Esophagus (tissue), 2 donors: Measurements from ENCODE around the gene SPTBN5. TPM values are rescaled to one million over a fixed set of nuclear protein-coding genes. Genes with fewer than 3 reads are reported as not detected.
A peak's percentile ranks its signal among the peaks of the same experiment; 100 is the strongest.

Experiments
- H3K27ac ChIP-seq, 2 donors: one replicate each; pipeline ENCODE4 v1.5.1; 2013; ENCODE audit warnings: low read depth in 2 of 2, mild to moderate bottlenecking in 2 of 2, inconsistent platforms in 1 of 2, low read length in 1 of 2, moderate library complexity in 1 of 2
- H3K27me3 ChIP-seq, 2 donors: one replicate each; pipeline ENCODE4 v1.6.1; 2013; ENCODE audit warnings: low read length in 2 of 2, control low read depth in 1 of 2, mild to moderate bottlenecking in 1 of 2; ENCODE audit not compliant: insufficient read depth in 2 of 2, control insufficient read depth in 1 of 2
- H3K36me3 ChIP-seq, 2 donors: one replicate each; pipeline ENCODE4 v1.6.1; 2013; ENCODE audit warnings: low read length in 1 of 2; ENCODE audit not compliant: control insufficient read depth in 2 of 2, insufficient read depth in 2 of 2
- H3K4me1 ChIP-seq, 2 donors: one replicate each; pipeline ENCODE4 v1.6.1; 2013; ENCODE audit warnings: low read length in 1 of 2; ENCODE audit not compliant: control insufficient read depth in 2 of 2, insufficient read depth in 2 of 2
- H3K4me3 ChIP-seq, 2 donors: one replicate each; pipeline ENCODE4 v1.5.1; 2013; ENCODE audit warnings: low read length in 2 of 2, mild to moderate bottlenecking in 2 of 2, low read depth in 1 of 2, moderate library complexity in 1 of 2
- H3K9me3 ChIP-seq, 2 donors: one replicate each; pipeline ENCODE4 v1.6.1; 2013; ENCODE audit warnings: mild to moderate bottlenecking in 2 of 2, low read depth in 1 of 2, low read length in 1 of 2, moderate library complexity in 1 of 2; ENCODE audit not compliant: control insufficient read depth in 2 of 2, insufficient read depth in 1 of 2
- WGBS, 2 donors: extraction: QIAGEN DNeasy Blood & Tissue Kit; methylation state at CpG; one replicate each; pipeline ENCODE4 v1.1.7; 2013; 5-methylcytosine and 5-hydroxymethylcytosine counted together
- polyA plus RNA-seq, 2 donors: library from polyadenylated mRNA; stranded (reverse); fragments of 200-250 nt; gene quantifications; one replicate each; pipeline ENCODE4 v1.2.3, GENCODE V29; 2013
- donor health status: healthy with polysubstance abuse.
- donor health status: Bipolar disorder and iron deficiency.

The SPTBN5 gene
- polyA plus RNA-seq, 2 donors = 2.7 to 9.3 TPM

DNA sequence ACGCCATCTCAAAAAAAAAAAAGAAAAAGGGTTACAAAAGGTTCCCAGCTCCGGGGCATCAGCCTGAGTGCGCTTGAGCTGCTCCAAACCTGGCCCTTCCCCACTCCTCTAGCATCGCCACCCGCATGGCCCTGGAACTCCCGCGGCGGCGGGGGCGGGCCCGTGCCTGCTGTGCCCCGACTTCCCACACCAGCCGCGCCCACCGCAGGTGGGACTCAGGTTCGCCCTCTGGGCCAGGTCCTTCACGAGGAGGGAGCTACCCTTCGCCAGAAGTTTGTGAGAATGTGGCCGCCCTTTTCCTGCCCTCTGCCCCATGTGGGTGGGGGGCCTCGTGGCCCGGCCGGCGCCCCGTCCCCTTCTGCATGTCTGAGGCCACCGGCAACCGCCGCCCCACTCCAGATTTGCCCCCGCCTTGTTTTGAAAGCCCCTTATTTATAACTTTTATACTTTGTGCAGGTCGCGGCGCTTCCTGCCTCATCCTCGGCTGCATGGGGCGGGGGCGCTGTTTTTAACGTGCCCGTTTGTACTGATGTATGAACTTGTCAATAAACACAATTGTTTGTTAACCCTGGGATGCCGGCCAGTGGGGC lies 66.5 kb downstream of the SPTBN5 start:
- Histone ChIP-seq H3K9me3 (no peaks in the 10 kb centered on the region), H3K4me3 (peak overlapping the region; percentile 39 to 79), H3K27ac (peak overlapping the region; percentile 72 to 82), H3K27me3 (no peaks in the 10 kb centered on the region), H3K4me1 (peaks cover 2 to 29% of the 10 kb centered on the region in 2 donors), H3K36me3 (peaks cover 14 to 40% of the 10 kb centered on the region in 2 donors)
- WGBS, 2 donors = 2 to 3% methylated on average over 35 to 37 of the region's 37 CpGs

GRCh38 chr15:41825572-41826535 lies 68.0 kb downstream of the SPTBN5 start:
- H3K4me3 ChIP-seq = no peak overlapping the region
- H3K4me1 ChIP-seq = peaks cover 2 to 14% of the 10 kb centered on the region in 2 donors
- WGBS, 2 donors = 55 to 68% methylated on average over 13 of the region's 13 CpGs
- H3K9me3 ChIP-seq = no peaks in the 10 kb centered on the region
- H3K36me3 ChIP-seq = peaks cover 27 to 39% of the 10 kb centered on the region in 2 donors
- peak overlapping the region in 1 of 2 donors; percentile 57 for H3K27ac ChIP-seq
- H3K27me3 ChIP-seq = no peaks in the 10 kb centered on the region

DNA sequence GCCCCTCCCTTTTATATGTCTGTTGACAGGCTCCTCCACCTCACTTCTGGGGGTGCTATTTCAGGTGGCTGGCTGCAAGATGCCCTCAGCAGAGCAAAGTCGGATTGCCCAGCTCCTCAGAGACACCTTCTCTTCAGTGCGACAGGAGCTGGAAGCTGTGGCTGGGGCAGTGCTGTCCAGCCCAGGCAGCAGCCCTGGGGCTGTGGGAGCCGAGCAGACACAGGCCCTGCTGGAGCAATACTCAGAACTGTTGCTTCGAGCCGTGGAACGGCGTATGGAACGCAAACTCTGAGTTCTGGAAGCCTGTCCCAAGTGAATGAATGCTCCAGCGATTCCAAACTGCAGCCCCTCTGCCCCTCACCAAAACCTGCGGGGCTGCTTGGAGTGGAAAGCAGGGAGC lies 68.7 kb downstream of the SPTBN5 start:
- 73 to 91% methylated on average over 10 of the region's 10 CpGs for WGBS, 2 donors

DNA sequence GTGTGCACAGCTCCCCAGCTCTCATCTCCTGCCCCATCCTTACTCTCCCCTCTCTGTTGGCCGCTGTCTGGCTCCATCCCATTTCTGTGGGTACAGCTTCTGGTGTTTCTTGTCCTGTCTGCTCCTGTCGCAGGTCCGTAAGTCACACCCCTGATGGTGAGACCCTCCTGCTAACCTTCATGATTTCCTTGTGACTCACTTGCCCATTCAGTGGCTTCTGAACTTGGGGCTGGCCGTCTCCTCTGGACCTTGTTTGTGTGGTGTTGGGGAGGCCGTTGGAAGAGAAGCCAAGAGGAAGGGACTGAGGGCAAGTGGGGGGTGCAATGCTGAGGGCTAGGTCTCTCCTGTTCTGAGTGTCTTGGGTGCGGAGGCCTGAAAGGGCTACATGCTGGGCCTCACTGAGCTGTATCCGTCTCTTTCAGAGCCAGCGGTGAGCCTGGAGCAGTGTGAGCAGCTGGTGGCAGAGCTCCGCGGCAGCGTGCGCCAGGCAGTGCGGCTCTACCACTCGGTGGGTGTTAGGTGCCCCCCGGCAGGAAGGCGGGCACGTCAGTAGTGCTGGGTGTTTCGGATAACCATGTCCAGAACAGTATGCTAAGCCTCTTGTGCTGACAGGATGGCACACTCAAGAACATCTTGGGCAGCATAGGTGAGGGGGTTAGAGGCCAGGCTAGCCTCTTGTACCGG lies 69.6 kb downstream of the SPTBN5 start:
- Histone ChIP-seq H3K36me3 (peaks cover 27 to 46% of the 10 kb centered on the region in 2 donors), H3K9me3 (no peaks in the 10 kb centered on the region), H3K27me3 (no peaks in the 10 kb centered on the region), H3K4me1 (no peaks in the 10 kb centered on the region), H3K27ac (no peak overlapping the region), H3K4me3 (no peak overlapping the region)
- WGBS, 2 donors = 90% methylated on average over 19 of the region's 19 CpGs

More for the DNA sequence above, 68.7 kb downstream of the SPTBN5 start:
- Histone ChIP-seq H3K9me3 (no peaks in the 10 kb centered on the region), H3K36me3 (peaks cover 27 to 42% of the 10 kb centered on the region in 2 donors), H3K27me3 (no peaks in the 10 kb centered on the region), H3K4me1 (peaks cover 2 to 7% of the 10 kb centered on the region in 2 donors), H3K4me3 (no peak overlapping the region), H3K27ac (no peak overlapping the region)

DNA sequence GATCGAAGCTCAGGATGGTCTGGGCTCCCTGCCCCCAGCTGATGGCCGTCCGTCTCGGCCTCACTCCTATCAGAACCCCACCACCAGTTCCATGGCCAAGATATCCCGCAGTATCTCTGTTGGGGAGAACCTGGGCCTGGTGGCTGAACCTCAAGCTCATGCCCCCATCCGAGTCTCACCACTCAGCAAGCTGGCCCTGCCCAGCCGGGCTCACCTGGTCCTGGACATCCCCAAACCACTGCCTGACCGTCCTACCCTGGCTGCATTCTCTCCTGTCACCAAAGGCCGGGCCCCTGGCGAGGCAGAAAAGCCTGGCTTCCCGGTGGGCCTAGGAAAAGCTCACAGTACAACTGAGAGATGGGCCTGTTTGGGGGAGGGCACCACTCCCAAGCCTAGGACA lies 70.4 kb downstream of the SPTBN5 start:
- peaks cover 33 to 53% of the 10 kb centered on the region in 2 donors for H3K36me3 ChIP-seq
- H3K27me3 ChIP-seq = no peaks in the 10 kb centered on the region
- H3K4me3 ChIP-seq = no peak overlapping the region
- H3K4me1 ChIP-seq = no peaks in the 10 kb centered on the region
- 87% methylated on average over 11 of the region's 11 CpGs for WGBS, 2 donors
- H3K27ac ChIP-seq = no peak overlapping the region
- H3K9me3 ChIP-seq = no peaks in the 10 kb centered on the region

DNA sequence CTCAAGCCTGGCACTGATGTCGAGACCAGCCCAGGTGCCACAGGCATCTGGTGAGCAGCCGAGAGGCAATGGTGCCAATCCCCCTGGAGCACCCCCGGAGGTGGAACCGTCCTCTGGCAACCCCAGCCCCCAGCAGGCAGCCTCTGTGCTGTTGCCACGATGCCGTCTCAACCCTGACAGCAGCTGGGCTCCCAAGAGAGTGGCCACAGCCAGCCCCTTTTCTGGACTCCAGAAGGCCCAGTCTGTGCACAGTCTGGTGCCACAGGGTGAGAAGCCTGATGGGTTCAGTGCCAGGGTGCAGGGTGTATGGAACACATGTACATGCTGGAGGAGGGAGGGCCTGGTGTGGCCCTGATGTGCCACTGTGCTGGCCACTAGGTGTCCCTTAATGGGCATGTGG lies 70.9 kb downstream of the SPTBN5 start:
- Histone ChIP-seq H3K27me3 (no peaks in the 10 kb centered on the region), H3K4me3 (no peak overlapping the region), H3K9me3 (no peaks in the 10 kb centered on the region), H3K4me1 (no peaks in the 10 kb centered on the region), H3K27ac (no peak overlapping the region), H3K36me3 (peaks cover 38 to 58% of the 10 kb centered on the region in 2 donors)
- 71 to 75% methylated on average over 6 of the region's 6 CpGs for WGBS, 2 donors

- Histone ChIP-seq H3K27ac (no peak overlapping the region), H3K27me3 (no peaks in the 10 kb centered on the region), H3K4me1 (no peaks in the 10 kb centered on the region), H3K9me3 (no peaks in the 10 kb centered on the region), H3K36me3 (peaks cover 41 to 63% of the 10 kb centered on the region in 2 donors), H3K4me3 (no peak overlapping the region)
- WGBS, 2 donors = 85 to 89% methylated on average over 6 of the region's 6 CpGs
These were observed 71.4 kb downstream of the SPTBN5 start for GRCh38 chr15:41822471-41822870.

DNA sequence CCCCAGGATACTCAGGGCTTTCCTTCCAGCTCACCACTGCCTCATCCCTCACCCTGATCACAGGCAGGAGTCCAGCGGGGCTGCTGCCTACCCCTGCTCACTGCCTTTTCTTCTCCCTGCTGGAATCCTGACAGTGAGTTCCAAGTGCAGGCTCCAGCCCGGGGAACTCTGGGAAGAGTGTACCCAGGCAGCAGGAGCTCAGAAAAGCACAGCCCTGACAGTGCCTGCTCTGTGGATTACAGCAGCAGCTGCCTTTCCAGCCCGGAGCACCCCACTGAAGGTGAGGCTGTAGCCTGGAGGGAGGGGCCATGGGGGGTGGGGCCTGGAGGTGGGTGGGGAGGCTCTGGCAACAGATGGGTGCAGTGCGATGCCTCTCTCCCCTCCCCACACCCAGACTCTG lies 72.0 kb downstream of the SPTBN5 start:
- H3K27me3 ChIP-seq = no peaks in the 10 kb centered on the region
- no peak overlapping the region for H3K4me3 ChIP-seq
- H3K9me3 ChIP-seq = no peaks in the 10 kb centered on the region
- H3K4me1 ChIP-seq = no peaks in the 10 kb centered on the region
- 67 to 73% methylated on average over 4 of the region's 4 CpGs for WGBS, 2 donors
- no peak overlapping the region for H3K27ac ChIP-seq
- H3K36me3 ChIP-seq = peaks cover 41 to 69% of the 10 kb centered on the region in 2 donors

DNA sequence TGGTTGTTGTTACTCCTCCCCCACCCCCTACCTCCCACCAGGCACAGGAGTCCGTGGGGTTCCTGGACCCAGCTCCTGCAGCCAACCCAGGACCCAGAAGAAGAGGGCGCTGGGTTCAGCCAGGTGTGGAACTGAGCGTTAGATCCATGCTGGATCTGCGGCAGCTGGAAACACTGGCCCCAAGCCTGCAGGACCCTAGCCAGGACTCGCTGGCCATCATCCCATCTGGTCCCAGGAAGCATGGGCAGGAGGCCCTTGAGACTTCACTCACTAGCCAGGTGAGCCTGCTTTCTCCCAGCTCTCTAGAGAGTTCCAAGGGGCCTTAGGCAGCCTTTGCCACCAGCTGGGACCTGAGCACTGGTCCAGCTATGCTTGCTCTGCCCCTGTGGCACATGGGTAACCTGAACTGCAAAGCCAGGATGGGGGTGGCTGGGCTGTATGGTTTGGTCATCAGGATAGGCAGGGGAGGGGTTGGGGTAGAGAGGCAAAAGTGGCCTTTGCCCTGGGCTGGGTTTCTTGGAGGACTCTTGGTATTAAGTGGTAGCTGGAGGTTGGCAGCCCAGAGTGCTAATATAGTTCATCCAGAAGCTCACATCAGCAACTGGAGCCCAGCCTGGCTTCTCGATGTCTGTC lies 72.9 kb downstream of the SPTBN5 start:
- Histone ChIP-seq H3K27ac (no peak overlapping the region), H3K4me3 (no peak overlapping the region), H3K27me3 (no peaks in the 10 kb centered on the region), H3K4me1 (no peaks in the 10 kb centered on the region), H3K9me3 (no peaks in the 10 kb centered on the region), H3K36me3 (peaks cover 41 to 73% of the 10 kb centered on the region in 2 donors)
- 62 to 65% methylated on average over 6 of the region's 6 CpGs for WGBS, 2 donors
